ENCODE results near the gene RASGEF1C. TPM values are rescaled to one million over a fixed set of nuclear protein-coding genes. Genes with fewer than 3 reads are reported as not detected.
A peak's percentile ranks its signal among the peaks of the same experiment; 100 is the strongest.

Gene RASGEF1C
- total and polyA plus RNA-seq, 2 of the 13 experiments (the other 11 are each of a cell fraction or from before 2014, with no cell fraction given) = not detected

DNA sequence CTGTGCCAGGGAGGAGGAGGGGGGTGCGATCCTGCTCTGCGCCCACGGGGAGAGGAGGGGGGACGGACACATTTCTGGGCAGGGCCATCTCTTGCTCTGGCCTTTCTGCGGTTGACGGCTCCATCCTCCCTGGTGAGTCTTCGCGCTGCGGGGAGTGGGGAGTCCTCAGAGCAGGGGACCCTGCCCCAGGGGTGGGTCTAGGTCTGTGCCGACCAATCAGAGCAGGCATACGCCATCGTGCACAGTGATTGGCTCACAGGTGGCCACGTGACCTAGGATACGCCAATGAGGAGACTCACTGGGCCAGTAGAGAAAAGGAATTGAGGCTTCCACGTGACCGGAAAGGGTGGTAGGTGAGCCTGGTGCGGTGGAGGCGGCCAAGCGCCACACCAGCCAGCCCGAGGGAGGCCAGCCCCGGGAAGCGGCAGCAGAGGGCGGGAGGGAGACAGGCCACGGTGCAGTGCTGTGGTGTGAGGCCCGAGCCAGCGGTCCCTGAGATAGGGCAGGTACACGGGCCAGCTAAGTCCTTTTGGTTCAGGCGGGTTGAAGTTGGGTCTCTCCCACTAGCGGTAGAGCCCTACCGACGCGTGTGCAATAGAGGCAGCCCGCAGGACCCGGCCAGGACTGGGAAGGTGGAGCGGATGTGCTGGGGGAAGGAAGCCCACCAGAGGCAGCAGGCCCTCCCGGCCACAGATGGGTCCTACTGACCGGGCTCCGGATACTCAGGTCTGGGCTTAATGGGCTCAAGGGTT is 72.2 kb downstream of the RASGEF1C start:
- FAIRE-seq (no peak), DNase-seq (ENCODE audit: low spot score) (no peak), ATAC-seq (no peak)
- Histone ChIP-seq H3K4me2 (ENCODE audit: low read depth, low read length) (no peak overlapping the region), H3K79me2 (ENCODE audit: insufficient read depth, low read length) (no peaks in the 10 kb centered on the region), H3K4me3 (replicated peaks in 1 of 3; ENCODE audit: insufficient read depth in 1 of 3, low read depth in 2 of 3, low read length in 3 of 3) (no peak overlapping the region), H3K27ac (ENCODE audit: extremely low read length, insufficient read depth, low read length) (no peak overlapping the region), H3K9me3 (ENCODE audit: low read length) (no peaks in the 10 kb centered on the region), H3K27me3 (ENCODE audit: control insufficient read depth in 1 of 2, insufficient read depth in 2 of 2, low read length in 2 of 2) (peaks cover 11 to 58% of the 10 kb centered on the region in 2 experiments; a peak in 3 of 5 replicates), H3K9ac (ENCODE audit: insufficient read depth, low read depth, low read length) (no peak overlapping the region), H3K4me1 (ENCODE audit: insufficient read depth, low read length) (no peaks in the 10 kb centered on the region), H2AFZ (ENCODE audit: low read length) (no peak overlapping the region), H3K36me3 (replicated peaks in 1 of 2; ENCODE audit: control insufficient read depth in 1 of 2, insufficient read depth in 2 of 2, low read length in 2 of 2) (no peaks in the 10 kb centered on the region), H4K20me1 (ENCODE audit: insufficient read depth, low read length) (no peaks in the 10 kb centered on the region)
- CTCF ChIA-PET (ENCODE audit: low intra/inter-chr PET ratio, low total read pairs) = no interaction called here
- WGBS (ENCODE audit: low lambda C conversion rate) = 75% methylated on average over 19 of the region's 38 CpGs
- no peak for TF ChIP-seq ZKSCAN8 (CRISPR knock-in tag; IDR thresholded peaks at IDR 0.05; ENCODE audit: borderline replicate concordance)
- TF ChIP-seq NFYC (CRISPR knock-in tag; IDR thresholded peaks at IDR 0.05) = peak; percentile 48
- TF ChIP-seq, protein P1, sequence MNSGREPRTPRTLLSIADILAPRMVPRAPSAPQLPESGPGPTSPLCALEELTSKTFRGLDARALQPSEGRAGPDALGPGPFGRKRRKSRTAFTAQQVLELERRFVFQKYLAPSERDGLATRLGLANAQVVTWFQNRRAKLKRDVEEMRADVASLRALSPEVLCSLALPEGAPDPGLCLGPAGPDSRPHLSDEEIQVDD (CRISPR knock-in tag; IDR thresholded peaks at IDR 0.05; ENCODE audit: borderline replicate concordance) = no peak
- no peak for TF ChIP-seq ARNT (IDR thresholded peaks at IDR 0.05)
- BruUV-seq (replicated peaks) = no TSS peak
- in situ Hi-C loops (cut with HindIII; ENCODE audit: extremely low pct_ligation_motif_present, low pct_unique_long_range_greater_than_20kb) = no loop called here
- POLR2A ChIA-PET = no interaction called here
- intact Hi-C loops (cut with micrococcal nuclease; ENCODE audit: unreplicated experiment) = no loop called here

DNA sequence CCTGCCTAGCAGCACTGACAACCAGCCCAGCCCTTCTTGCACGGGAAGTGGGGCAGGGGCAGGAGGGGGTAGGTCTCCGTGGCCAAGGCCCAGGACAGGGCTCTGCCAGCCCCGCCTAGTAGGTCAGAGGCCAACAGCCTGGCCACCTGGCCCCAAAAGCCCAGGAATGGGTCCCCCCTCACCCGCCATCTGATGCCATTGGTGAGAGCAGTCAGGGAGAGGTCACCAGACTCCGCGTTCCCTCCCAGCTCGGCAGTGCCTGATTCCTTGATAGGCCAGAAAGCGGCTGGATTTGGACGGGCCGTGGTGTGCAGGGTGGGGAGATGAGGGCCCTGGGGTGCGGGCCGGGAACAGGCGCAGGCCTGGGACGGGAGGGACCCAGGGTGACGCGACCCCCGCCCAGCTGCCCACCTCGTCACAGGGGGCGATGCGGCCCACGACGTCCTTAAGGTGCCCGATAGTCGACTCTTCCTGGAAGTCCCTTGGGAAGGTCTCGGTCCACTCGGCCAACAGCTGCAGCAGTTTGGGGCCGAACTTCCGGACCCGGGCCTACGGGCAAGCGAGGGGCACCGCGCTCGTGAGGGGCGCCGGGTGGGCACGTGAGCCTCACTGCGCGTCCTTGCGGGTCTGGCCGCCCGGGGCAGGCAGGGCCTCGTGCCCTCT is 72.9 kb downstream of the RASGEF1C start:
- no peak for FAIRE-seq
- Histone ChIP-seq H3K9ac (ENCODE audit: insufficient read depth, low read depth, low read length) (no peak overlapping the region), H3K79me2 (ENCODE audit: insufficient read depth, low read length) (no peaks in the 10 kb centered on the region), H3K4me1 (ENCODE audit: insufficient read depth, low read length) (no peaks in the 10 kb centered on the region), H4K20me1 (ENCODE audit: insufficient read depth, low read length) (no peaks in the 10 kb centered on the region), H3K9me3 (ENCODE audit: low read length) (no peaks in the 10 kb centered on the region), H3K36me3 (replicated peaks in 1 of 2; ENCODE audit: control insufficient read depth in 1 of 2, insufficient read depth in 2 of 2, low read length in 2 of 2) (no peaks in the 10 kb centered on the region), H3K27ac (ENCODE audit: extremely low read length, insufficient read depth, low read length) (no peak overlapping the region), H3K27me3 (ENCODE audit: control insufficient read depth in 1 of 2, insufficient read depth in 2 of 2, low read length in 2 of 2) (peaks cover 13 to 60% of the 10 kb centered on the region in 2 experiments; a peak in 4 of 5 replicates), H3K4me3 (replicated peaks in 1 of 3; ENCODE audit: insufficient read depth in 1 of 3, low read depth in 2 of 3, low read length in 3 of 3) (no peak overlapping the region), H3K4me2 (ENCODE audit: low read depth, low read length) (no peak overlapping the region), H2AFZ (ENCODE audit: low read length) (no peak overlapping the region)
- 73% methylated on average over 27 of the region's 43 CpGs for WGBS (ENCODE audit: low lambda C conversion rate)
- in situ Hi-C loops (cut with HindIII; ENCODE audit: extremely low pct_ligation_motif_present, low pct_unique_long_range_greater_than_20kb) = no loop called here
- no peak for TF ChIP-seq BHLHE40 (IDR thresholded peaks at IDR 0.05; ENCODE audit: low read length)
- TF ChIP-seq SYNCRIP (IDR thresholded peaks at IDR 0.05; ENCODE audit: insufficient read depth, low read depth, low read length) = no peak
- TF ChIP-seq ZNF747 (CRISPR knock-in tag; IDR thresholded peaks at IDR 0.05; ENCODE audit: borderline replicate concordance) = no peak
- TF ChIP-seq, protein P2, sequence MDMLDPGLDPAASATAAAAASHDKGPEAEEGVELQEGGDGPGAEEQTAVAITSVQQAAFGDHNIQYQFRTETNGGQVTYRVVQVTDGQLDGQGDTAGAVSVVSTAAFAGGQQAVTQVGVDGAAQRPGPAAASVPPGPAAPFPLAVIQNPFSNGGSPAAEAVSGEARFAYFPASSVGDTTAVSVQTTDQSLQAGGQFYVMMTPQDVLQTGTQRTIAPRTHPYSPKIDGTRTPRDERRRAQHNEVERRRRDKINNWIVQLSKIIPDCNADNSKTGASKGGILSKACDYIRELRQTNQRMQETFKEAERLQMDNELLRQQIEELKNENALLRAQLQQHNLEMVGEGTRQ (IDR thresholded peaks at IDR 0.05; ENCODE audit: low read depth, low read length) = no peak
- TF ChIP-seq, protein P2 (CRISPR knock-in tag; IDR thresholded peaks at IDR 0.05; ENCODE audit: borderline replicate concordance) = no peak
- no peak for TF ChIP-seq JUNB (CRISPR knock-in tag; IDR thresholded peaks at IDR 0.05; ENCODE audit: borderline replicate concordance)
- TF ChIP-seq ZBTB21 (CRISPR knock-in tag; IDR thresholded peaks at IDR 0.05) = no peak
- CTCF ChIA-PET (ENCODE audit: low intra/inter-chr PET ratio, low total read pairs) = no interaction called here
- BruUV-seq (replicated peaks) = no TSS peak
- POLR2A ChIA-PET = no interaction called here
- intact Hi-C loops (cut with micrococcal nuclease; ENCODE audit: unreplicated experiment) = no loop called here
- no peak for ATAC-seq
- no peak for DNase-seq (ENCODE audit: low spot score)
